NCI-H128 (cell line): ENCODE results near the gene IFT122.

ENCODE experiments used
- DNase-seq: peaks from one replicate; lab custom pipeline; 2025; ENCODE audit not compliant: unreplicated experiment; lab: John Stamatoyannopoulos, UW

The IFT122 gene

DNA sequence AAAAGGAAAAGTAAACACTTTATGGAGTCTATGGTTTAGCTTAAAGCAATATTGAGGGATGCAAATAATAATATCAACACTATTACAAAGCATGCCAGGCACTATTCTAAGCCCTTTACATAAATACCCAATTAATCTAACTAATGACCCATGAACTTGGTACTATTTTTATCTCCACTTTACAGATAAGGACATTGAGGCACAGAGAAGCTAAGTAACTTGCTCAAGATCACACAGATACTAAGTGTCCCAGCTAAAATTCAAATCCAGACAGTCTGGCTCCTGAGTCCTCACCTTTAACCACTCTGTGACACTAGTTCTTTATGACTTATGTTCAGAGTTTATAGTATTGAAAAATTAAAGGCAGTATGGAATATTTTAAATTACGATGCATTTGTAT lies 5.9 kb upstream of the IFT122 start:
- no peak for DNase-seq

DNA sequence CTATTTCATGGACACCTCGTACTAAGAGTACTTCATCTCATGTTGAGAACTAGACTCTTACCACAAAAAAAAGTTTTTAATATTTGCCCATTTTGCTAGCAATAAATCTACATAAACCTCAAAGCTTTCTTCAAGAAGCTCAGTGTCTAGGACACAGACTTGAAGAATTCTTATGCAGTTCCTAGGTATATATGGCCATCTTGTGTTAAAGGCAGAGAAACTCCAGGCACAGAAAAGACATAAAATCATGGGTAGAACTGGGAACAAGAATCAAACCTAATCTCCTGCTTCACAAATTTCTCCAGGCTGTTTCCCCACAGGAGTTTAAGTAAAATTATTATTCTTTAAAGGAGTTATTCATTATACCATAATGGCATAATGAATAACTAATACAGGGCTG lies 4.7 kb upstream of the IFT122 start:
- no peak for DNase-seq

DNA sequence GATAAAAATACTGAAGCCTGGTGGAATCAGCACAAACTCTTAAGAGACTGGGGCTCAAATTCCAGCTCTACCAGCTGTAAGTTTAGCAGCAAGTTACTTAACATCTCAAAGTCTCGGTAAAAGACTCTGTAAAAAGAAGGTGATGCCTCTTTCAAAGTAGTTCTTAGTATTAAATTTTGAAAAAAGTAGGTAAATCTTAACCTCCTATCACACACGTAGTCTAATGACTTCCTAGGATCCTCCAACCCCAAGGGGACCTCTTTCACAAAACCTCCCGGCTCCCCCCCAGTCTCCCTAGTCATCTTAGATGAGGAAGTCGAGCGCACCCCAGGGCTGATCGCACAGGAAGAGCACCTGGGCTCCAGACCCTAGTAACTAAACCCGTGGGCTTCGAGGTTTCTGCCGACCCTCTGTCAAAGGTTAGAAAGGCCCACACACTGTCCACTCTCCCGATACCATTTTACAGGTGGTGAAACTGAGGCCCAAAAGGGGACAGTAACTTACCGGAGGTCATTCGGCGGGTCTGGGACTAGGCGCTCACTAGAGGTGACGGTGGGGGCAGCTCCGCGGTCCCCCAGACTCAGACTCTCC lies 703 bp upstream of the IFT122 start:
- no peak for DNase-seq

DNA sequence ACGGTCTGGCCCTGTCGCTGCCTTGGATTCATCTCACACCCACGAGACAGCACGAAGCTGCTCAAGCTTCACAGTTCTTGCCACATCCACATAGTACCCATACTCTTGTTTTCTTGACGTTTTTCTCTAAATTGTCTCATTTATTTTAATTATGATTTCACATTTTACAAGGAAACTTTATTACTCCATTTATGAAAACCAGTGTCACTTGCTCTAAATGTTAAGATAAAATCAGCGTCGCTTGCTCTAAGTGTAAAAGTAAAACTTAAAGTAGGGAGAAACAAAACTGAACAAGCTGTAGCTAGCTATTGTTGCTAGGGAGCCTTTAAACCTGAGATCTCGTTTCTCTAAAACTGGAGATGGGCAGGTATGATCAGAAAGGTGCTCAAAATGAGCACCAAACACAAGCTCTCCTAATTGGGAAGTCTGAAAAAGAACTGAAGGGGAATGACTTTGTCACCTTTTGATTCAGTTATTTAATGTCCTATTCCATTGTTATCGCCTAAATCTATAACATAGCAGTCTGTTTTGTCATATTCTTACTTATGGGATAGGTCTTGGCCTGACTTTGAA lies 680 bp downstream of the IFT122 start:
- DNase-seq = no peak

DNA sequence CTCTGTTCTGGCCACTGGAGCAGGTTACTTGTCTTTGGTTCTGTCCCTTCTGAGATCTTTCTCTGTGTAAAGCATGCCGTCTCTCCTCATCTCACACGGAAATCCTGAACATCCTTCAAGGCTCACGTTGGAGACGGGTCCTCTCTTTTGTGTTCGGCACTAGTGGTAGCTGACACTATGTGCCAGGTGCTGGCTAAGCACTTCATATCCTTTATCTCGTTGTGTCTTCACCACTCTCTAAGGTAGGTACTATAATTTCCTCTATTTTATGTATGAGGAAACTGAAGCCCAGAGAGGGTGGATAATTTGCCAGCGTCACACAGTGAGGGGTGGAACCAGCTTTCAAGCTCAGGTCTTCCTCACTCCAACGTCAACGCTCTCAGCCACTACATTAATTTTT lies 1.2 kb downstream of the IFT122 start:
- no peak for DNase-seq

DNA sequence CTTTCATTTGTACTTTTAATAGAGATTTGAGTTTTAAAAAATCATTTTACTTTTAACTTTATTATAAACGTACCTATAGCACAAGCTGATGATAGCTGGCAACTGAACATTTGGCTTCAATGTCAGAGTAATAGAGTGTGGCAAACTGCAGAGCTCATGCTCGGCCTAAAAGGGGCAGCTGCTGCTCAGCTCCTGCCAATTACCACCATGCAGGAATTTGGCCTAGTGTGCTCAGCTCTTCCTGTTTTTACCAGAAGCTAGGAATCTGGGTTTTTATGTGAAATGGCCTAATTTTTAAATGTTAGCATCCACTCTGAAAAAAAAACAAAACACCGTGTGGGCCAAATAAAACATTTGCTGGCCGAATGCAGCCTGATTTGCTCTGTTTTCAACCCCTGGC lies 1.8 kb downstream of the IFT122 start:
- no peak for DNase-seq

DNA sequence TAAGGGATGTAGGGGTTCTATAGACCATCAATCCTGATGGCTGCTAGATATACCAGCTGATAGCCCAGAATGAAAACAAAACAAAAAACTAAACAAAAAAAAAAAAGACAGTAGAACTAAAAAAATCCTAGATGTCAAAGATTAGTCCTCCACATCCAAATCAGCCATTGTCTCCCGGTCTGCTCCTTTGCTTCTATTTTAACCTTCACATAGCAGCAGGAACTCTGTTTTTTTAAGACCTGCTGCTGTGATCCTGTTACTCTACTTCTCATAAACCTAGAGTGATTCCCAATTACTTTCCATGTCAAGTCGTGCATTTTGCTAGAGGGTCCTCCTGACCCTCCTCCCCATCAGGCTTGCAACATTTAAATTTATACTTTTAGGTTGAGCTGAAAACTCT lies 2.5 kb downstream of the IFT122 start:
- no peak for DNase-seq

DNA sequence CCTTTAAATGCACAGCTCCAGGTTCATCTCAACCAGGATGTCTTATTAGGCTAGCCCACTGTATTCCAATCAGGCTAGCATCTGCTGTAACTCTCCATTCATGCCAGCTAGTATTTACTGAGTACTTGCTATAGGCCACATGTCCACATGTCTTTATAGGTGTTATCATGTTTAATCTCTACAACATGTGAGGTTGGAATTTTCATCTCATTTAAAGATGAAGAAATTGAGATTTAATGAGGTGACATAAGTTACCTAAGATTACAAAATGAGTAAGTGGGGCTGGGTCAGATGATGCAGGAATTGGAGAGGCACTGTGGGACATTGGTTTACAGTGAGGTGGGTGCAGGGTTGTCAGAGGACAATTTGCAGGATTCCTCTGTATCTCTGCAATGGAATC lies 2.9 kb downstream of the IFT122 start:
- DNase-seq = no peak

DNA sequence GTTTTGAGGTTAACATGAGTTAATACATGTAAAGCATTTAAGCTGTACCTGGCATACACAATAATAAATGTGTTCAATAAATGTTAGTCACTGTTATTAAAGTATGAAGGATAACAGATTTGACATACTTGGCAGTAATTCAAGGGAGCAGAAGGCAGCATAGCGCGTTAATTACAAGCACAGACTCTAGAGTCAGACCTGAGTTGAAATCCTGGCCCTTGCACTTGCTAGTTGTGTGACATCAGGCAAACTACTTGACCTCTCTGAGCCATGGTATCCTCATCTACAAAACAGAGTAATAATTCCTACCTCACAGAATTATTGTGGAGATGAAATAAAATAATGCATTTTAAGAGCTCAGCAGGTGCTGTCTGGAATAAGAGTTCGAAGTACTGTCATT lies 5.4 kb downstream of the IFT122 start:
- no peak for DNase-seq

DNA sequence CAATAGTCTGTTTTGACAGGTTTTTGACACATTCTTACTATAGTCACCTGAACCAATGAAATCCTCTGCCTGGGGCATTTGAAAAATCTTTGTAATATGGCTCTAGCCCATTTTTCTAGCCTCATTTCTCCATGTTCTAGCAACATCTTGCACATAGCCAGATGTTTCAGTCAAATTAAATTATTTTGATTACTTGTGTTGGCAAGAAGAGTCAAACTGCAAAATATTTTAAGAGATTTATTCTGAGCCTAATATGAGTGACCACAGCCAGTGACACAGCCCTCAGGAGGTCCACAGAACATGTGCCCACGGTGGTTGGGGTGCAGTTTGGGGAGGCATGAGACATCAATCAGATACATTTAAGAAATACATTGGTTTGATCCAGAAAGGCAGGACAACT lies 6.9 kb downstream of the IFT122 start:
- no peak for DNase-seq

DNA sequence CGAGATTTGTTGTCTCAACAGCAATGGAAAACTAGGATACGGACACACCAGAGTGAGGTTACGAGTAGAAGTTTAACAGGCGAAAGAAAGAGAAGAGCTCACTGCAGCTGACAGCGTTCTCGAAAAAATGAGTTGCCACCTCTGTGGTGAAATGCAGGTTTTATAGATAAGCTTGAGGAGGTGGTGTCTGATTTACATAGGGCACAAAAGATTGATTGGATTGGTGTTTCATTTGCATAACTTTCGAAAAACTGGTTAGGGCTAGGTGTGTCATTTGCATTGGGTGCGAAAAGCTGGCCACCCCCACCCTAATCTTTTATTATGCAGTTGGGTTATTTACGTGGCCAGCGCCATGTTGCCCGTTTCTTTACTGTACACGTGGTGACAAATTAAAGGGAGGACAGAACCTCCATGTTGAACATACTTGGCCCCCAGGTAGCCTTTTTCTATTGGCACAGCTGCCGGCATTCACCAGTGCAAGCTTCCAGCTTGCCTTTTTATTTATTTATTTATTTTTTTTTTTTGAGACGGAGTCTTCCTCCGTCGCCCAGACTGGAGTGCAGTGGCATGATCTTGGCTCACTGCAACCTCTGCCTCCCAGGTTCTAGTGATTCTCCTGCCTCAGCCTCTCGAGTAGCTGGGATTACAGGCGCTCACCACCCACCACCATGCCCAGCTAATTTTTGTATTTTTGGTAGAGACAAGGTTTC lies 8.3 kb downstream of the IFT122 start:
- no peak for DNase-seq

DNA sequence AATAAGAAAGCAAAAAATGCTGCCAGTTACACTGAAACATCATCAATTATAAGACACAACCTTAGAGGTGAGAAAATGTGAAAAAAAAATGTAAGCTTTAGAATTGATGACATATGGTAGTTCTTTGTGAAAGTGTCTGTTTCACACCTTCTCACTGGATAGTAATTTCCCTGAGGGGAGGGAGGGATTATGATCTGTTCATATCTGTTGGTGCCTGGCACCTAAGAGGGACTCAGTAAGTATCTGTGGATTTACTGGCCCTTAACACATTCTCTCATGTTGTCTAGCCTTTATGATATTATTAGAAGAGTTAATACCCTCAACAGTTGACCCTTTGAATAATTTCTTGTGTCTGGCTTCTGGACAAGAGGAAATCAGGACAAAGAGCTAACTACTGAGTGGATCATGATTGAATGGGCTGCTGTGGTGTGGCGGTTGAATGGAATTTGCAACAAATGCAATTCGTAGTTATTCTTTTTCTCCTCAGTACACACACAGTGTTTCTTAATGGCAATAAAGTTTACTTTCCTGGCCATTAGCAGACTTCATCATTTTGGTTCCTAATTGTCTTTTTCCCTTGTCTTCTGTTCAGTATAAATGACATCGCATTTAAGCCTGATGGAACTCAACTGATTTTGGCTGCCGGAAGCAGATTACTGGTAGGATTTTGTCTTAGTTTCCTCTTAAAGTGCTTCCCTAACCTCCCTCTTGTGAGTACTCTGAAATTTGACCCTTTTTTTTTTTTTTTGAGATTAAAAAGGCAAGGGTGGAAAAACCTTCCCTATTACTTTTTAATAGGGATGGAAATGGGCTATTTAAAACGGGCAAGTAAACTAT lies 9.5 kb downstream of the IFT122 start:
- DNase-seq = no peak

DNA sequence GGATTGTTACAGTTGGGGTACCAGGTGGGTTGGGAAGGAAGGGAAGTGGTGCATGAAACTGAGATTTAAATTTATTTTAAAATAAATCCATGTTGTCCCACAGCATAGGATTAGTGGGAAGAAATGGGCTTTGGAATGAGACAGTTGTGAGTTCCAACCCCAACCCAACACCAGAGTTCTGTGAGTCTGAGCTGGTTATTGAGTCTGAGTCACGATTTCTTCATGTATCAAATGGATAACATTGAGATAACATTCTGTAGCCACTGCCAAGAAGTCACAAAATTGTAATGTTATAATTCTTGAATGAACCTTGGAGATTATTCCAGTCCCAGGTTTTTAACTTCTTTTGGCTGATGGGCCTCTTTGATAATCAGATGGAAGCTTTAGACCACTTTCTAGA lies 13.7 kb downstream of the IFT122 start:
- DNase-seq = no peak

DNA sequence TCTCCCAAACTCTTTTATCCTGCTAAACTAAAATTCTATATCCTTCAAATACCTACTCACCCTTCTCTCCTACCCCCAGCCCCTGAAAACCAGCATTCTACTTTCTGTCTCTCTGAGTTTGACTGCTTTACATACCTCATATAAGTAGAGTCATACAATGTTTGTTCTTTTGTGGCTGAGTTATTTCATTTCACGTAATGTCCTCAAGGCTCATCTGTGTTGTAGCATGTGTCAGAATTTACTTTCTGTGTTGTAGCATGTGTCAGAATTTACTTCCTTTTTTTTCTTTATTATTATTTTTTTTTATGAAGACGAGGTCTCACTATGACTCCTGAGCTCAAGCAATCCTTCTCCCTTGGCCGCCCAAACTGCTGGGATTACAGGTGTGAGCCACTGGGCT lies 20.1 kb downstream of the IFT122 start:
- no peak for DNase-seq

DNA sequence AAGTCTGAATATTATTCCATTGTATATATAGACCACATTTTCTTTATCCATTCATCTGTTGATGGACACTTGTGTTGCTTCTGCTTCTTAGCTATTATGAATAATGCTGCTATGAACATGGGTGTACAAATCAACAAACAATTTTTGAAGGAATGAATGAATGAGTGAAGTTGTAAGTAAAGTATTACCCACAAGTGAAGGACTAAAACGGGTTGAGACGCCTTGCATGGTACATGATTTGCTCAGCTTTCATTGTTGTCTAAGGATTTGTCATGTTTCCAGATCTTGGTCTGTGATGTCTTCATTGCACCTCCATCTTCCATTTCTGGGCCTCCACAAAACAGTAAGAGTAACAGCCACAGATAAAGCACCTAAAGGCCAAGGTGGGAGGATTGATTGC lies 20.5 kb downstream of the IFT122 start:
- no peak for DNase-seq

DNA sequence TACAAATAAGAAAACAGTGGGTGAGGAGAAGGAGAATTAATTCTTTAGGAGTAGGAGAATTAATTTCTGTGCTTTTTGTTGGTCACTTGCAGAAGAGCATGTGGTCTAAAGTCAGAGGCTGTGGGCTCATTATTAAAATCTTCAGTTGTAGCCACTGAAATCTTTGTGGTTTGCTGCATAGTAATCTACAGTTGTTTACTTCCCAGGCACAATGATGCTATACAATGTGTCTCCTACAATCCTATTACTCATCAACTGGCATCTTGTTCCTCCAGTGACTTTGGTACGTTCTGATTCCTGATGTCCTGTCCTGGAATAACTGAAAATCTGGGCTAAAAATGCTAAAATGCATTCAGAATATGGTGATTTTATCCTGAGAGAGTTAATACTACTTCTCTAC lies 21.0 kb downstream of the IFT122 start:
- DNase-seq = no peak

DNA sequence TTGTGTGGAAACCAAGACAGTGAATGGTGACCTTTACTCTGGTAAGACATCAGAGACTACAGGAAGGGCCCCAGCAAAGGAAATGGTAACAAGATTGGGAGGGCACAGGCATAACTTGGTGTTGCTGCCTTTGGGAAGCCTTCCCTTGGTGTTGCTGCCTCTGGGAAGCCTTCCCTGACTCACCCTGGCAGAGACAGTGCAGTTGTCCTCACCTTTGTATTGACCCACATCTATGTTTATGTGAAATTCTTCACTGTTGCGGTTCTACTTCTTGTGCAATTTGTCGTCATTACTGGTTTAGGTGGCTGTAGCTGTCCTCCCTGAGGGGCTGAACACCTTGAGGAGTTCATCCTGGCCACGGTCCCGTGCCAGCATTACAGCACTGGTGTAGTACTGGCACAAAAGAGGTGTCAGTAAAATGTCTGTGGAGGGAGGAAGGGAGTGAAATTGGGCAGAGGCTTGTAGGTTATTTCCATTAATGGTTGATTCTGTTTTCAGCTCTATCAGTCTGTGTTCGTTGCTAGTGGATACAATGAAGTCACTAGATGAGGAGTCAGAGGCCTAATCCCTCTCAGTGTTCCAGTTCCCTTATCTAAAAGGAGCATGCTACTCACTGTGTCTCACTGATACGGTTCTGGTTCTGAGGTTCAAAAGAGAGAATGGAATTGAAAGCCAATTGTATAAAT lies 21.6 kb downstream of the IFT122 start:
- no peak for DNase-seq

DNA sequence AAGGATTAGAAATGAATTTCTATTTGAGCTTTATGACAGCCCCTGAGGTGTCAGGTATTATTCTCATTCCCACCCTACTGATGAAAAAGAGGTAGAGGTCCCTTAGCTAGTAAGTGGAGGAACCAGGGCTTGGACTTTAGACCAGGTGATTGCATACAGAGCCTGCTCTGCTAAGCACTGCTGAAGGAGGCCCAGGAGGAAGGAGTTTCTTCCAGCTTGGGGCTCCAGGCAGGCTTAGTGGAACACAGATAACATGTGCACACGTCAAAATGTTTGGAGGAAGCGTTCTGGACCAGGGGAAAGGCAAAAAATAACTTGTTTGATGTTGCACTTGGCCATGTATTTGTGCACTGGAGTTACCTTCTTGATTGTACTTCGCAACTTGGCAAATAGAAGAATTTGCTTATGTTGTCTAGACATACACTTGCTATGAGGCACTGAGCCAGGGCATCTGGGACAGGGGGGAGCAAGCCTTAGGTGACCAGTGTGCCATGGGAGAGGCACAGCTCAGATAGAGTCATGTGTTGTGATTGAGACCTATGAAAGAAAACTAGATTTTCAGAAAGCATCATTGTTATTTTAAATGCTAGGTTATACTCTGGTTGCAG lies 22.4 kb downstream of the IFT122 start:
- no peak for DNase-seq

DNA sequence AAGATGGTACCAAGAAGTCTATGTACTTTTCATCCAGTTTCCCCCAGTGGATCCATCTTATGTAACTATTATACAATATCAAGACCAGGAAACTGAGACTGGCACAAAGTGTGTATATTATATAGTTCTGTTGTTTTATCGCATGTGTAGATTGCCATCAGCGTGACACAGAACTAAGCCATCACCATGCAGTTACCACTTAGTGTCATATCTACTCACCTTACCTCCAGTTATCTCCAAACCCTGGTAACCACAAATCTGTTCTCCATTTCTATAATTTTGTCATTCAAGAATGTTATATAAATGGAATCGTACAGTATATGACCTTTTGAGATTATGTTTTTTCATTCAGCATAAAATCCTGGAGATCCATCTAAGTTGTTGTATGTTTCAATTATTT lies 23.1 kb downstream of the IFT122 start:
- DNase-seq = no peak

DNA sequence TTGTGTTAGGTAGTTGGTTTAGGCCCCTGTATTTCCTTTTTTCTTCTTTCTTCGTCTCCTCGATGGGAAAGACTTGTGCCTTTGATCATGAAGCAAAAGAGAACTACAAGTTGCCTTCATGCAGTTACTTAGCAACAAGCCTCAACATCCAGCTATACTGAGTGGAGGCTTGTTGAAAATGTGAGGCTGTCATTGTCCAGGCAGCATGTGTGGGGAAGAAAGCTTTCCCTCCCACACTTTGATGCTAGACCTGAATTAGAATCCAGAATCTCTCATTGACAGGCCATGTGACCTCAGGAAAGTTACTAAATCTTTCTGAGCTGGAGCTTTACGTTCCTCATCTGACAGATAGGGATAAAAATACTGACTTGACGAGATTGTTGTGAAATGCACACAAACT lies 23.7 kb downstream of the IFT122 start:
- DNase-seq = no peak

DNA sequence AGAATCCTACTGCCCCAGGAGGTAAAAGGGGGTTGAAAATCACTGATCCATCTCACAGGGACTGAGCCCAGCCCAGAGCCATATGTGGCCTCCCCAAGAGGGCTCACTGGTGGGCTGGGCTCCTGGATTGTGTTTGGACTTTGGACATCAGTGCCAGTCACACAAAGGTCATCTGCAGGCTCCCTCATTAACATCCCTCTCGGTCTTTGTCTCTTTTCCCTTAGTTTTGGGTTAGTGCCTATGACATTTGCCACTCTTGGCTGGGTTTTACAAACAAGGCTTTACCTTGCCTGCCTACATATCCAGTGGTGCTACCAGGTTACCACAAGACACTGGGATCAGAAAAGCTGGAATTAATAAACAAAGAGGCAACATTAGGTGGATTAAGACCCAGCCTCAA lies 27.9 kb downstream of the IFT122 start:
- no peak for DNase-seq
